CD4-positive, alpha-beta T cell treated with Interleukin-17A for 4 hours (primary cell): Measurements from ENCODE around the gene C15orf39.
"Not testable (repeated sequence)": the region's sequence is repeated elsewhere in the genome, so short reads cannot be mapped to it uniquely, and the experiment has no call there.

Experiments
- DNase-seq: peaks from one replicate; pipeline ENCODE4 v3.0.0-alpha.2; 2020; ENCODE audit warnings: mixed read lengths

The C15orf39 gene

GRCh38 chr15:75232826-75233503, 31.3 kb downstream of the C15orf39 start:
- DNase-seq = no peak

- no peak for DNase-seq
Observed at GRCh38 chr15:75233504-75234190, 32.0 kb downstream of the C15orf39 start.

DNA sequence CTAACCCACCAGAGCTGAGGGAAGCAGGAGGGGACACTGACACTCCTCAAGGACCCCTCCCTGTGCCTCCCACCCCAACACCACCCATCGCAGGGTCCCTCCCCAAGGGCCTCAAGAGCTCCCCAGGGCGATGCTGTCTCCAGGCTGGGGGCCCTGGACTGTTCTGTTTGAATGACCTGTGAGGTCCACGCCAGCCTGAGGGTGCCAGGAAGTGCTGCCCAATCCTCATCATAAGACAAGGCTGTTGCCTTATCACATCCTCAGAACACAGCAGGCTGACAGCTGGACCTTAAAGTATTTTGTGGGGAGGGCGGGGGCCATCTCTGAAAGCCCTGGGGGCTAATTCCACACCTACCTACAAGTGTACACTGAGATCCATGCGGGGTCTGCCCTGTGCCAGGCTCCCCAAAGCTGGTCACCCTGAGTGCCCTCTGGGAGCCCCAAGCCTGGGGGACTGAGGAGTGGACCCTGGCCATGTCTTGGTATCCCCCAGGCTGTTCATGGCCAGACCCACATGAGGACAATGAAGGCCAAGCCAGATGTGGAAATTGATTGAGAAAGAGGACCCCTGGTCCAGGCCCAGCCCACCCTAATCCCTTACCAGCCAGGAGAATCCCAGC, 32.6 kb downstream of the C15orf39 start:
- no peak for DNase-seq

- DNase-seq = no peak
Observed at GRCh38 chr15:75235051-75235673, 33.5 kb downstream of the C15orf39 start.

- no peak for DNase-seq
Observed at GRCh38 chr15:75235760-75236729, 34.4 kb downstream of the C15orf39 start.

- DNase-seq = no peak
Observed at GRCh38 chr15:75237316-75237982, 35.8 kb downstream of the C15orf39 start.

- DNase-seq = no peak
Observed at GRCh38 chr15:75238150-75238549, 36.5 kb downstream of the C15orf39 start.

DNA sequence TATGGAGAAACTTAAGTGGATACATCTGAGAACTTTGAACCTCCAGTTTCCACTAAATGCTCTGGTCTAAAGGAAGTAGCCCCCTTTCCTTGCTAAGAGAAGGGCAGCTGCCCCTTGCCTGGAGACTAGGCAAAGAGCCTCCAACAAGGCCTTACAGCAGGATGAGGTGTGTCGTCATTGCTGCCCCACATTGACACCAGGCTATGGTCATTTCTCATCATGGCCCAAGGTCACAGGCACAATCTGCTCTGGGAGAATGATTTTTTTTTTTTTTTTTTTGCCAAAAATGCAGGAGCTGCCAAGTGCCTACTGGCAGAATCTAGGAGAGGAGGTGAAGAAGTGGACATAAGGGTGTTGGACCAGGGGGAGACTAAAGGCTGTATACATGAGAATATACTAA, 44.1 kb downstream of the C15orf39 start:
- DNase-seq = not testable (repeated sequence)

GRCh38 chr15:75248991-75249390, 47.3 kb downstream of the C15orf39 start:
- not testable (repeated sequence) for DNase-seq

GRCh38 chr15:75249726-75250125, 48.0 kb downstream of the C15orf39 start:
- no peak for DNase-seq

- DNase-seq = not testable (repeated sequence)
Observed at GRCh38 chr15:75251343-75251742, 49.7 kb downstream of the C15orf39 start.

DNA sequence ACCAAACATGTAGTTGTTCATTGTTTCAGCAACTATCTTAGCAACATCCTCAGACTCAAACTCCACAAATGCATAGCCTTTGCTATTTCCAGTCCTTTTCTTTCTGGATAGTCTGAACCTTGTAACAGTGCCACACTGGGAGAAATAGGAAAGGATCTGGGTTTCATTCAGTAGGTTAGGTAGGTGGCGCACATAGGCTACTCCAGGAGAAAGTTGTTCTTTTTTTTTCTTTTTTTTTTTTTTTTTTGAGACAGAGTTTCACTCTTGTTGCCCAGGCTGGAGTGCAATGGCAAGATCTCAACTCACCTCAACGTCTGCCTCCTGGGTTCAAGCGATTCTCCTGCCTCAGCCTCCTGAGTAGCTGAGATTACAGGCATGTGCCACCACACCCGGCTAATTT, 50.6 kb downstream of the C15orf39 start:
- DNase-seq = not testable (repeated sequence)

GRCh38 chr15:75258034-75258433, 56.4 kb downstream of the C15orf39 start, which contains the start of gene GOLGA6C:
TSS of gene GOLGA6C (plus strand) at chr15:75258334. CDS start at chr15:75258599, 265 bp downstream.
- not testable (repeated sequence) for DNase-seq

GRCh38 chr15:75258620-75259343, 57.1 kb downstream of the C15orf39 start:
- DNase-seq = not testable (repeated sequence)

GRCh38 chr15:75259873-75260272, 58.2 kb downstream of the C15orf39 start:
- not testable (repeated sequence) for DNase-seq
